Caco-2 (cell line): Measurements from ENCODE around the gene PAQR4. TPM values are rescaled to one million over a fixed set of nuclear protein-coding genes. Genes with fewer than 3 reads are reported as not detected.

Experiments used
- BruUV-seq: library from RNA; stranded (reverse); fragments of 400-500 nt; replicated peaks from 2 replicates; lab custom pipeline; 2021; lab: Mats Ljungman, UMichigan
- CTCF ChIA-PET: fragments of 300-600 bp; sonication (Branson Sonifier 250); formaldehyde crosslinking; loops from one replicate; lab custom pipeline; 2022; ENCODE audit warnings: antibody characterized with exemption; lab: Charles Lee
- POLR2A ChIA-PET: fragments of 300-600 bp; sonication (Branson Sonifier 250); formaldehyde crosslinking; loops from one replicate; lab custom pipeline; 2022; ENCODE audit warnings: antibody characterized with exemption; lab: Charles Lee
- DNase-seq, 2 experiments: peaks; one replicate each; pipeline versions ENCODE4 v3.0.0 to v3.0.0-alpha.2; 2020 to 2022
- H3K27me3 ChIP-seq: replicated peaks from 2 replicates; pipeline ENCODE4 v1.6.0; 2011; ENCODE audit warnings: low read length; ENCODE audit not compliant: control insufficient read depth, insufficient read depth
- H3K36me3 ChIP-seq: 2 replicates; pipeline ENCODE4 v1.5.1; 2011; ENCODE audit warnings: low read length; ENCODE audit not compliant: control insufficient read depth, insufficient read depth
- H3K4me1 ChIP-seq: fragments of 250-450 bp; sonication (Bioruptor Pico); 2 replicates; pipeline ENCODE4 v1.5.1; 2020; ENCODE audit warnings: mild to moderate bottlenecking
- H3K4me3 ChIP-seq: 2 replicates; pipeline ENCODE4 v1.5.1; 2011; ENCODE audit warnings: low read depth, mild to moderate bottlenecking, control low read depth, low read length
- H3K9me3 ChIP-seq: fragments of 250-450 bp; sonication (Bioruptor Pico); 2 replicates; pipeline ENCODE4 v1.5.1; 2020; ENCODE audit warnings: mild to moderate bottlenecking, moderate library complexity
- H3K27ac Mint-ChIP-seq: one replicate; pipeline ENCODE4 v1.8.0; 2022; ENCODE audit warnings: mixed read lengths; ENCODE audit not compliant: unreplicated experiment
- H3K27me3 Mint-ChIP-seq: one replicate; pipeline ENCODE4 v1.8.0; 2022; ENCODE audit warnings: mixed read lengths; ENCODE audit not compliant: insufficient read depth, unreplicated experiment
- H3K36me3 Mint-ChIP-seq: one replicate; pipeline ENCODE4 v1.8.0; 2022; ENCODE audit warnings: mild to moderate bottlenecking, mixed read lengths; ENCODE audit not compliant: insufficient read depth, unreplicated experiment
- H3K4me1 Mint-ChIP-seq: one replicate; pipeline ENCODE4 v1.8.0; 2022; ENCODE audit warnings: low read depth, mixed read lengths; ENCODE audit not compliant: unreplicated experiment
- H3K4me3 Mint-ChIP-seq: one replicate; pipeline ENCODE4 v1.8.0; 2022; ENCODE audit warnings: mild to moderate bottlenecking, moderate library complexity, mixed read lengths; ENCODE audit not compliant: unreplicated experiment
- H3K9me3 Mint-ChIP-seq: one replicate; pipeline ENCODE4 v1.8.0; 2022; ENCODE audit warnings: mixed read lengths; ENCODE audit not compliant: unreplicated experiment
- CTCF ChIP-seq, 2 experiments: fragments of 200-600 bp in 1 of 2; IDR thresholded peaks; 1 replicate in 1 of 2; 2 replicates in 1 of 2; pipeline versions ENCODE4 v1.5.1 to v1.8.0; 2011 to 2022; ENCODE audit warnings: antibody characterized with exemption in 1 of 2, control low read depth in 1 of 2, inconsistent platforms in 1 of 2, low read depth in 1 of 2, low read length in 1 of 2, mild to moderate bottlenecking in 1 of 2, moderate library complexity in 1 of 2; ENCODE audit not compliant: insufficient read depth in 1 of 2, severe bottlenecking in 1 of 2, unreplicated experiment in 1 of 2
- intact Hi-C: fragments of 100-400 bp; cut with micrococcal nuclease; formaldehyde crosslinking; loops from one replicate; pipeline ENCODE4 v1.10.0; 2022; ENCODE audit not compliant: unreplicated experiment
- total RNA-seq: library from RNA; stranded (reverse); gene quantifications from 2 replicates; pipeline ENCODE4 v1.2.3, GENCODE V29; 2022

Gene PAQR4
- total RNA-seq, 1 experiment from 2014 or later: 12.0 TPM

DNA sequence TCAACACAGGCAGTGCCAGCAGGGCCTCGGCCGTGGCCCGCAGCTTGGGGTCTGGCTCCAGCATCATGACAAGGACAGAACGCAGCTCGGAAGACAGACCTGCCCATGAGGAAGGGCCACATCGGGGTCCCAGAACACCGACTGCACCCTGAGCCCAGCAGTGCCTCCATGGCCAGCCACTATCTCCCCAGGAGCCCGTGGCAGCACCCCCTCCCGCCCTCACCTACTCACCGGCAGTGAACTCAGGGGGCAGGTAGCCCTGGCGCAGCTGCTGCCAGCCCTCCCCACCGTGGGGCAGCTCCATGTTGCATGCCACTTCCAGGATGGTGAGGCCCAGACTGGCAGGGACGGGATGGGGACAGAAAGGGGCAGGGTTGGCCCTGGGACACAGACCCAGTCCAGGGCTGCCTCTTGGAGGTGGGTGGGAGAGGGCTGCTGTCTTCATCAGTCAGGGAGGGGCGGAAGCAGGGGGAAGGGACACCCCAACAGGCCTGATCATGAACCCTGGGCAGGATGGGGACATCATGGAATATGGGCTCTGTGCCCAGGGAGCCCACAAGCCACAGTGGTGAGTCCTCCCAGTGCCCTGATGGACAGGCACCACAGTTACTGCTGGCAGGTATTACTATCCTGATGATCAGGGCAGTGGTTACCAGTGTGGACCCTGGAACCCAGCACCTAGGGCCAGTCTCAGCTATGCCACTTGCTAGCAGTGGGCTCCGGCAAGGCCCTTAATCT is 5.3 kb downstream of the PAQR4 start:
- Histone ChIP-seq H3K9me3 (no peaks in the 10 kb centered on the region), H3K4me1 (peaks cover 4% of the 10 kb centered on the region; the same call in 1 of the 2 replicates), H3K27me3 (no peaks in the 10 kb centered on the region), H3K36me3 (no peaks in the 10 kb centered on the region; the same call in 1 of the 2 replicates), H3K4me3 (no peak overlapping the region)
- ChIA-PET CTCF (no interaction called here), POLR2A (no interaction called here)
- intact Hi-C loops: no loop called here
- H3K36me3 Mint-ChIP-seq: peaks cover 47% of the 10 kb centered on the region
- no peaks in the 10 kb centered on the region for H3K4me1 Mint-ChIP-seq
- DNase-seq: no peak
- no TSS peak for BruUV-seq
- H3K9me3 Mint-ChIP-seq: no peaks in the 10 kb centered on the region
- no peaks in the 10 kb centered on the region for H3K27me3 Mint-ChIP-seq
- no peak overlapping the region for H3K27ac Mint-ChIP-seq
- TF ChIP-seq CTCF (IDR thresholded peaks at IDR 0.05; ENCODE audit: insufficient read depth in 1 of 2, low read depth in 1 of 2, low read length in 1 of 2, severe bottlenecking in 1 of 2, unreplicated experiment in 1 of 2): no peak
- no peak overlapping the region for H3K4me3 Mint-ChIP-seq

- no peaks in the 10 kb centered on the region for H3K4me1 Mint-ChIP-seq
- BruUV-seq: no TSS peak
- CTCF ChIA-PET: no interaction called here
- no peak for DNase-seq
- intact Hi-C loops: no loop called here
- no peak overlapping the region for H3K4me3 Mint-ChIP-seq
- TF ChIP-seq CTCF (IDR thresholded peaks at IDR 0.05; ENCODE audit: insufficient read depth in 1 of 2, low read depth in 1 of 2, low read length in 1 of 2, severe bottlenecking in 1 of 2, unreplicated experiment in 1 of 2): no peak
- H3K4me1 ChIP-seq: peaks cover 4% of the 10 kb centered on the region; the same call in 1 of the 2 replicates
- no peak overlapping the region for H3K4me3 ChIP-seq
- no peaks in the 10 kb centered on the region; the same call in 1 of the 2 replicates for H3K36me3 ChIP-seq
- H3K36me3 Mint-ChIP-seq: peaks cover 42% of the 10 kb centered on the region
- no peaks in the 10 kb centered on the region for H3K27me3 ChIP-seq
- POLR2A ChIA-PET: no interaction called here
- no peaks in the 10 kb centered on the region for H3K9me3 ChIP-seq
- H3K9me3 Mint-ChIP-seq: no peaks in the 10 kb centered on the region
- no peak overlapping the region for H3K27ac Mint-ChIP-seq
- H3K27me3 Mint-ChIP-seq: no peaks in the 10 kb centered on the region
Observed at GRCh38 chr16:2975161-2975795, 6.1 kb downstream of the PAQR4 start.

- no peak overlapping the region for H3K27ac Mint-ChIP-seq
- H3K27me3 ChIP-seq: no peaks in the 10 kb centered on the region
- BruUV-seq: no TSS peak
- H3K36me3 ChIP-seq: no peaks in the 10 kb centered on the region; the same call in 1 of the 2 replicates
- DNase-seq: no peak
- H3K4me1 ChIP-seq: peaks cover 8% of the 10 kb centered on the region
- no peaks in the 10 kb centered on the region for H3K9me3 Mint-ChIP-seq
- POLR2A ChIA-PET: no interaction called here
- H3K36me3 Mint-ChIP-seq: peaks cover 42% of the 10 kb centered on the region
- CTCF ChIA-PET: no interaction called here
- intact Hi-C loops: no loop called here
- H3K4me1 Mint-ChIP-seq: no peaks in the 10 kb centered on the region
- no peaks in the 10 kb centered on the region for H3K9me3 ChIP-seq
- H3K27me3 Mint-ChIP-seq: no peaks in the 10 kb centered on the region
- no peak for TF ChIP-seq CTCF (IDR thresholded peaks at IDR 0.05; ENCODE audit: insufficient read depth in 1 of 2, low read depth in 1 of 2, low read length in 1 of 2, severe bottlenecking in 1 of 2, unreplicated experiment in 1 of 2)
- no peak overlapping the region for H3K4me3 ChIP-seq
- H3K4me3 Mint-ChIP-seq: no peak overlapping the region
Observed at GRCh38 chr16:2976201-2976600, 7.1 kb downstream of the PAQR4 start.
